Upper lobe of right lung (tissue), 1 donor: ENCODE data around the gene COX6B2. TPM values are rescaled to one million over a fixed set of nuclear protein-coding genes. Genes with fewer than 3 reads are reported as not detected.

ENCODE experiments used
- ATAC-seq: fragments of 200-7000 bp; cut with Tn5 transposase; one replicate; pipeline ENCODE4 v1.9.1; 2020; ENCODE audit warnings: mild to moderate bottlenecking, moderate library complexity
- DNase-seq: peaks from one replicate; pipeline ENCODE4 v3.0.0-alpha.2; 2020
- H3K27ac ChIP-seq: fragments of 200-600 bp; one replicate; pipeline ENCODE4 v1.8.0; 2022
- H3K27me3 ChIP-seq: fragments of 200-600 bp; one replicate; pipeline ENCODE4 v1.8.0; 2022; ENCODE audit warnings: mild to moderate bottlenecking
- H3K36me3 ChIP-seq: fragments of 200-600 bp; one replicate; pipeline ENCODE4 v1.8.0; 2022
- H3K4me1 ChIP-seq: fragments of 200-600 bp; one replicate; pipeline ENCODE4 v1.8.0; 2022
- H3K4me3 ChIP-seq: fragments of 200-600 bp; one replicate; pipeline ENCODE4 v1.8.0; 2022; ENCODE audit warnings: mild to moderate bottlenecking
- H3K9me3 ChIP-seq: fragments of 200-600 bp; one replicate; pipeline ENCODE4 v1.8.0; 2022
- intact Hi-C: fragments of 100-400 bp; cut with DNase I; formaldehyde crosslinking; loops from one replicate; pipeline ENCODE4 v1.11.0; 2022
- total RNA-seq: library from RNA; stranded (reverse); fragmentation: NEBNext Ultra II Directional; extraction: Animal tissue kit (Norgen Biotek cat#: 25700); gene quantifications from one replicate; pipeline ENCODE4 v1.2.1, GENCODE V29; 2021
- TF ChIP-seq, protein P1 (sequence below): fragments of 200-600 bp; IDR thresholded peaks from one replicate; pipeline ENCODE4 v1.8.0; 2022; ENCODE audit warnings: antibody characterized with exemption
- donor health status: DM: no; HTN: yes; CAD: no; lungs with severe emphysema.

Gene COX6B2
- total RNA-seq, 1 donor from 2014 or later = not detected

DNA sequence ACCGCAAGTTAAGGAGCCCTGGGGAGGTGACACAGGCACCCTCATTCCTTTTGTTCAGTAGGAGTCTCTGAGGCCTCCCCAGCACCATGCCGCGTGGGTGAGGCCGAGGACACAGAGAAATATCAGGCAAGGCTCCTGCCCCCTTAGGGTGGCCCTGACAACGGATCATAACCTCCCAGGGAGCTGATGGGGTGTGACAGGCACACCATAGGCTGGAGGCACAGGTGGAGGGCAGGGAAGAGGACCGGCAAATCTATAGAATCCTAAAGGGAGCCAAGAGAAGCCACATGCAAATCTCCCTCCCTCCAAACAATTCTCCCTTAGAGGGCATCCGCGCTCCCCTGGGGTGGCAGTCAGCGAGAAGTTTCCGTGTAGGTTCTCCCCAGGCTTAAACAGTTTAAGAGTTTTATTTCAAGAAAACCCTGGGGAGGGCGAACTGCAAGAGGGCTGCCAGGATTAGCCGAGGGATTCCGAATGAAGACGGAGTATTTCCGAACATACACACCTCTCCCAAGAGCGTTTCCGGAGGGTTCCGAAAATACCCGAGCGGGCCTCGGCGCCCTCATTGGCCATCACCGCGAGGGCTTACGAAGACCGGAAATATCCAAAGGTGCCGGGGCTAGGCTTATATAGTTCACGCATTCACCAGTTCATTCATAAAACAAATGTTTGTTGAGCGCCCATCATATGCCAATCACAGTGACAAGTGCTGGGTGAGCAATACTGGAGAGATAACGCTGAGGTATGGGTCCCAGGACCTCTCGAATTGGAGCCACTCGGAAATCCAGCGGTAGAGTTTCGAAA, 30.6 kb upstream of the COX6B2 start:
- Histone ChIP-seq H3K9me3 (no peaks in the 10 kb centered on the region), H3K36me3 (peaks cover 26% of the 10 kb centered on the region), H3K27me3 (no peaks in the 10 kb centered on the region), H3K4me3 (peak overlapping the region; percentile 96), H3K4me1 (peaks cover 38% of the 10 kb centered on the region), H3K27ac (peak overlapping the region; percentile 93)
- intact Hi-C loops = no loop called here
- peak; percentile 97 for DNase-seq
- TF ChIP-seq, protein P1, sequence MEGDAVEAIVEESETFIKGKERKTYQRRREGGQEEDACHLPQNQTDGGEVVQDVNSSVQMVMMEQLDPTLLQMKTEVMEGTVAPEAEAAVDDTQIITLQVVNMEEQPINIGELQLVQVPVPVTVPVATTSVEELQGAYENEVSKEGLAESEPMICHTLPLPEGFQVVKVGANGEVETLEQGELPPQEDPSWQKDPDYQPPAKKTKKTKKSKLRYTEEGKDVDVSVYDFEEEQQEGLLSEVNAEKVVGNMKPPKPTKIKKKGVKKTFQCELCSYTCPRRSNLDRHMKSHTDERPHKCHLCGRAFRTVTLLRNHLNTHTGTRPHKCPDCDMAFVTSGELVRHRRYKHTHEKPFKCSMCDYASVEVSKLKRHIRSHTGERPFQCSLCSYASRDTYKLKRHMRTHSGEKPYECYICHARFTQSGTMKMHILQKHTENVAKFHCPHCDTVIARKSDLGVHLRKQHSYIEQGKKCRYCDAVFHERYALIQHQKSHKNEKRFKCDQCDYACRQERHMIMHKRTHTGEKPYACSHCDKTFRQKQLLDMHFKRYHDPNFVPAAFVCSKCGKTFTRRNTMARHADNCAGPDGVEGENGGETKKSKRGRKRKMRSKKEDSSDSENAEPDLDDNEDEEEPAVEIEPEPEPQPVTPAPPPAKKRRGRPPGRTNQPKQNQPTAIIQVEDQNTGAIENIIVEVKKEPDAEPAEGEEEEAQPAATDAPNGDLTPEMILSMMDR = no peak
- peak; percentile 83 for ATAC-seq

DNA sequence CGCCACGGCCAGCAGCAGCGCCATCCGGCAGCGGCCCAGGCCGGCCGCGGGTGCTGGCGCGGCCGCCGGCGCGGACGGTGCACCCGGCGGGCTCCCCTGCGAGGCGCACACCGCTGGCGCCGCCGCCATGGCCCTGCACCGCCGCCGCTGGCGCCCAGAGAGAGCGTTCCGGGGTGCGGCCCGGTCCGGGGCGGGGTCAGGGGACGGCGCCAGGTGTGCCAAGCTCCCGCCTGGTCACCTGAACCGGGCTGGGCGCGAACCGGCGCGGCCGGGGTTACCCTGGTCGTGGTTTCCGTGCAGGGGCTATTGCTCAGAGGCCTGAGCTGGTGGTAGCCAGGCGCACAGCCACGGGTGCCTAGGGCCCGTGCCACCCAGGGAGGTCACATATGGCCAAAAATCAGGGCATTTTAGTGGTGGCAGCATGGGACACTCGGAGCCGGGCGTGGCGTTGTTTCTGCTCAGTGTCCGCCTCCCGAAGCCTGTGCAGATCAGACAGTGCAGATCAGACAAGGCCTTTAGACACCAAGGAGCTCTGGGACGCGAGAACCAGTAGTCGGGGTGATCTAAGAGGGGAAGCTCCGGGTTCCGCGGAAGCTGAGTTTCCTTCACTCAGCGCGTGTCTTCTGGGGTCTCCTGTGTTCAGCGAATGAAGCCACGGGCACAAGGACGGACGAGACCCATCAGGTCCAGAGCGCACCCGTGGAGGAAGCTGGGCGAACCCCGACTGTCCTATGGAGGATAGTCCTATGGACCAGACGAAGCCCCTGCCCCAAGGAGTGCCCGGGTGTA, 29.8 kb upstream of the COX6B2 start, which contains the start of gene TMEM238:
Gene TMEM238, minus strand, starts transcription at position 162 of the 789 bp plus-strand sequence. Its CDS starts 33 bp downstream, at position 129.
- DNase-seq (peak; percentile 90), ATAC-seq (peak; percentile 53)
- intact Hi-C loops = no loop called here
- H3K27ac ChIP-seq = peak within 1 kb of the TSS; percentile 93
- peaks cover 24% of the 10 kb centered on the region for H3K36me3 ChIP-seq
- TF ChIP-seq, protein P1 = no peak
- H3K27me3 ChIP-seq = no peaks in the 10 kb centered on the region
- no peaks in the 10 kb centered on the region for H3K9me3 ChIP-seq
- peaks cover 38% of the 10 kb centered on the region for H3K4me1 ChIP-seq
- H3K4me3 ChIP-seq = peak within 1 kb of the TSS; percentile 96

DNA sequence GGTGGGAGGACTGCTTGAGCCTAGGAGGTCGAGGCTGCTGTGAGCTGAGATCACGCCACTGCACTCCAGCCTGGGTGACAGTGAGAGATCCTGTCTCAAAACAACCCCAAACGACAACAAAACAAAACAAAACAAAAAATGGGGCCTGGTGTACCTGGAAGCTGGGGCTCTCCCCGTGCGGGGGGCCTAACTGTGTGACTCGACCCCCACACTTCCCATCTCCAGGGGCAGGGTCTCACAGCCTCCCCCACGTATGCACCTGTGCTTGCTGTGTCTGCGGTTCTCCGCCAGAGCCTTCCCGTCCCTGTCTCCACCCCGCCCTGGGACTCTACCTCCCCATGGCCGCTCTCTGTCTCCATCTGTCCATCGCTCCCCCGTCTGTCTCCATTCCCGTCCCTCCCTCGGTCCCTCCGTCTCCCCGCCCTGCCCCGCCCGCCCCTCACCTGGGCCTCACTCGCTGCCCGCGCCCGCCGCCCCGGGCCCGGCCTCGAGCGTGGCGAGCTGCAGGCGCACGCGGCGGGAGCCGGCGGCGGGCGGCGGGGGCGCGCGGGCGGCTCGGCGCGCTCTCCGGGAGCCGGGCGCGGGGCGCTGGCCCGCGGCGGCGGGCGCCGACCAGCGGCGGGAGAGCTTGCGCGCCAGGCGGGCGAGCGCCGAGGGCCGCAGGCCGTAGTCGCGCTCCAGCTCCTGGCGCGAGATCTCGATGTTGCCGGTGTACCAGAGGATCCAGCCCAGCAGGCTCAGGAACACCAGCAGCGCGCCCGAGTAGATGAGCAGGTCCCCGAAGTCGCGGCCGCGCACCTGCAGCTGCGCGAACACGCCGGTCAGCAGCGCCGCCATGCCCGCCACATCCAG, 29.0 kb upstream of the COX6B2 start:
- ATAC-seq (peak; percentile 47), DNase-seq (peak; percentile 87)
- Histone ChIP-seq H3K36me3 (peaks cover 18% of the 10 kb centered on the region), H3K4me3 (peak overlapping the region; percentile 96), H3K27ac (peak overlapping the region; percentile 93), H3K4me1 (peaks cover 33% of the 10 kb centered on the region), H3K9me3 (no peaks in the 10 kb centered on the region), H3K27me3 (no peaks in the 10 kb centered on the region)
- intact Hi-C loops = no loop called here
- TF ChIP-seq, protein P1 = no peak

DNA sequence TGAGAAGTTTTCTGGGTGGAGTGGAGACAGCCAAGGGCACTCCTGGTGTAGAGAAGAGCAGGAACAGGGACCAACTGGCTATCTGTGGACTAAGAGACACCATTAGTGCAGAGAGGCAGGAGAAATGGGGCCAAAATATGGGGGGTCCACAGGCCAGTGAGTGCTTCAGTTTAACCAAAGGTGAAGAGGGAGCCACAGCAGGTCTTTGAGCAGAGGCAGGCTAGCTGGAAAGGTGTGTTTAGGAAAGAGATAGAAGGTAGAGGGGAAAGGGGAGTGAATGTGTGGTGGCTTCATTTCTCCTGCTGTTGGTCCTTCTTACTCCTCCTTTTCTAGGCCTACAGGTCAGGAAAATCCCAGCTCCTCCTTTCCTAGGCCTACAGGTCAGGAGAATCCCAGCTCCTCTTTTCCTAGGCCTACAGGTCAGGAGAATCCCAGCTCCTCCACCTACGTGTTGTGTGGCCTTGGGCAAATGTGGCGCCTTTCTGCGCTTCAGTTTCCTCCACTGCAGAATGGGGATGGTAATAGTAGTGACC, 28.1 kb upstream of the COX6B2 start:
- Histone ChIP-seq H3K36me3 (peaks cover 8% of the 10 kb centered on the region), H3K4me1 (peaks cover 24% of the 10 kb centered on the region), H3K4me3 (no peak overlapping the region), H3K9me3 (no peaks in the 10 kb centered on the region), H3K27me3 (no peaks in the 10 kb centered on the region), H3K27ac (no peak overlapping the region)
- DNase-seq = no peak
- TF ChIP-seq, protein P1 = no peak
- ATAC-seq = no peak
- intact Hi-C loops = no loop called here

DNA sequence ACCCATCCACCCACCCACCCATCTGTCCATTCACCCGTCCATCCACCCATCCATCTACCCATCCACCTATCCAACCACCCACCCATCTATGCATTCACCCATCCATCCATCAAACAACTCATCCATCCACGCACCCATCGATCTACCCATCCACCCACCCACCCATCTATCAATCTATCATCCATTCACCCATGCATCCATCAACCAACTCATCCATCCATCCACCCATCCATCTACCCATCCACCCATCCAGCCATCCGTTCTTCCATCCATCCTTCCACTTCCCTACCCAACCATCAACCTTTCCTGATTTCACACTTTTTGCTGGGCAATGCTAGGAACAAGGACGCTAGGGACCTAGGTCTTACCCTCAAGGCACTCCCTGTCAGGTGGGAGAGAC, 27.5 kb upstream of the COX6B2 start:
- H3K36me3 ChIP-seq = peaks cover 3% of the 10 kb centered on the region
- ATAC-seq = no peak
- no peaks in the 10 kb centered on the region for H3K27me3 ChIP-seq
- no peak overlapping the region for H3K27ac ChIP-seq
- intact Hi-C loops = no loop called here
- TF ChIP-seq, protein P1 = no peak
- no peak overlapping the region for H3K4me3 ChIP-seq
- peaks cover 18% of the 10 kb centered on the region for H3K4me1 ChIP-seq
- no peaks in the 10 kb centered on the region for H3K9me3 ChIP-seq
- no peak for DNase-seq
